ENCODE measurements around the gene SMARCA2. TPM values are rescaled to one million over a fixed set of nuclear protein-coding genes. Genes with fewer than 3 reads are reported as not detected.
A peak's percentile ranks its signal among the peaks of the same experiment; 100 is the strongest.

Gene SMARCA2
- total RNA-seq, 4 donors from 2014 or later = 76.7 to 99.0 (median 89.8) TPM

DNA sequence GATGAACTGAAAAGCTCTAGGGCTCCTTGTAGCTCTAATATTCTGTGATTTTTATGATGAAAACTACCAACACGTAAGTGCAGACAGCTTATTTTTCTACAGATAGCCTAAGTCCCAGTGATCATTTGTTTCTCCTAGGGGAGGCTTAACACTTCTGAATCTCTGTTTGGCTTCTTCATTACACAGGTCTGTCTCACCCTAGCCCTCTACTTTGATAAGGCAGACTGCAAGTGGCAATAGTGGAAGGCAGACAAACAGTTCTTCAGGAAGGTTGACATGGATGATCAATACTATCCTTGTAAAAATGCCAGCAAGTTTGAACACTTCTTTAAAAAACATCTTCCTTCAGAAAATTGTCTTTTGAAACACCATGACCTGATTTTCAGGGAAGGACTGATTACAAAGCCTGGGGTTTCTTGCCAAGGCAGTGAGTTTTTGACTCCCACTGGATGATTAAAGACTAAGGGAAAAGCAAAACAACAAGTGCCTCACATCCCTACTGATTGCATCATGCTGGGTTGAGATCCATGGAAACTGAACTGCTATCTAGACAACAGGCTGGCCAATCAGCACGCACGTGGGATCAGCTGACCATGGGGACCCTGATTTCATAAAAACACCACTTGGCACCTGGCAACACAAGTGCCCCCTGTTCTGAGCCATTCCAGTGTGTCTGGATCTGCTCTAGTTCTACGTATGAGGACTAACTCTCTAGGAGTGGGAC lies 212.2 kb downstream of the SMARCA2 start:
- Histone ChIP-seq H3K27ac (replicated peaks in 1 of 4) (no peak overlapping the region), H3K4me1 (peaks cover 0 to 9% (median 4%) of the 10 kb centered on the region in 4 donors), H3K36me3 (no peaks in the 10 kb centered on the region), H3K4me3 (no peak overlapping the region), H3K9me3 (no peaks in the 10 kb centered on the region), H3K27me3 (no peaks in the 10 kb centered on the region)
- 75% methylated on average over 4 of the region's 4 CpGs for WGBS
- no peak for DNase-seq (ENCODE audit: extremely low spot score)
- TF ChIP-seq POLR2A (IDR thresholded peaks at IDR 0.05; ENCODE audit: low read depth) (no peak), EP300 (IDR thresholded peaks at IDR 0.05) (no peak)
- TF ChIP-seq, protein P1, sequence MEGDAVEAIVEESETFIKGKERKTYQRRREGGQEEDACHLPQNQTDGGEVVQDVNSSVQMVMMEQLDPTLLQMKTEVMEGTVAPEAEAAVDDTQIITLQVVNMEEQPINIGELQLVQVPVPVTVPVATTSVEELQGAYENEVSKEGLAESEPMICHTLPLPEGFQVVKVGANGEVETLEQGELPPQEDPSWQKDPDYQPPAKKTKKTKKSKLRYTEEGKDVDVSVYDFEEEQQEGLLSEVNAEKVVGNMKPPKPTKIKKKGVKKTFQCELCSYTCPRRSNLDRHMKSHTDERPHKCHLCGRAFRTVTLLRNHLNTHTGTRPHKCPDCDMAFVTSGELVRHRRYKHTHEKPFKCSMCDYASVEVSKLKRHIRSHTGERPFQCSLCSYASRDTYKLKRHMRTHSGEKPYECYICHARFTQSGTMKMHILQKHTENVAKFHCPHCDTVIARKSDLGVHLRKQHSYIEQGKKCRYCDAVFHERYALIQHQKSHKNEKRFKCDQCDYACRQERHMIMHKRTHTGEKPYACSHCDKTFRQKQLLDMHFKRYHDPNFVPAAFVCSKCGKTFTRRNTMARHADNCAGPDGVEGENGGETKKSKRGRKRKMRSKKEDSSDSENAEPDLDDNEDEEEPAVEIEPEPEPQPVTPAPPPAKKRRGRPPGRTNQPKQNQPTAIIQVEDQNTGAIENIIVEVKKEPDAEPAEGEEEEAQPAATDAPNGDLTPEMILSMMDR (IDR thresholded peaks at IDR 0.05) = no peak
- intact Hi-C loops (cut with DNase I) = no loop called here

DNA sequence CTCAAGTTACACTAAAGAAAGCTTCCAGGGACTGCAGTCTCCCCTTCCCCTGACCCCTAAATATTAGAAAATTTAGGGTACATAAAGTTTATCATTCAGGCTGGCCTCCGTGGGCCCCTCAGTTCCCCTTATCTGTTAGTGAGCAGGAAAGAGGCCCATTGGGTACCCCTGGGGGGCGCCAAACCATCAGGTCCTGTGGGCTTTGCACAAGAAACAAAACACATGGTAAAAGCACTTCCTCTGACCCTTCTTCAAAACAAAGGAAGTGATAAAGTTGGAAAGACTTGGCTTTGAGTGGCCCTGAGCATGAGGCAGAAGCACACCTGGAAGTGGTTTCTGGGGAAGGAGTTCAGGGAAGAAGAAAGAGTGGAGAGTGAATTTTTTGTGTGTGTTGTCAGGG lies 213.0 kb downstream of the SMARCA2 start:
- Histone ChIP-seq H3K4me3 (no peak overlapping the region), H3K4me1 (peaks cover 0 to 9% (median 5%) of the 10 kb centered on the region in 4 donors), H3K27me3 (no peaks in the 10 kb centered on the region), H3K36me3 (no peaks in the 10 kb centered on the region), H3K9me3 (no peaks in the 10 kb centered on the region), H3K27ac (replicated peaks in 1 of 4) (no peak overlapping the region)
- 44% methylated on average over 2 of the region's 2 CpGs for WGBS
- no peak for DNase-seq (ENCODE audit: extremely low spot score)
- no peak for TF ChIP-seq EP300 (IDR thresholded peaks at IDR 0.05)
- TF ChIP-seq, protein P1 (IDR thresholded peaks at IDR 0.05) = peak; percentile 28 to 37 (median 30)
- intact Hi-C loops (cut with DNase I) = no loop called here

DNA sequence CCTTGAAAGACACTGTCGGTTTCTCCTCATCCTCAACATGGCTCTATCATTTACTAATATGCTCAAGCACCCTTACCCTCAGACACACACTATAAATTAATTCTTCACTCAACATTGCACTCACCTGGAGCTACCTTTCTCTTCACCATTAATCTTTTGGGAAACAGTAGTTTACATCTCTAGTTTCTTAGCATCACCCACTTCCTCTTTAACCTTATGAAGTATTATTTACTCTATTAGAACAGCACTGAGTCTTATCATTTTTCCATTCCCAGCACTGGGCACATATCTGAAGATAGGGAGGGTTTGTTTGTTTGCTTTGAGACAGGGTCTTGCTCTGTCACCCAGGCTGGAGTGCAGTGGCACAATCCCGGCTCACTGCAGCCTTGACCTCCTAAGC lies 213.5 kb downstream of the SMARCA2 start:
- H3K9me3 ChIP-seq = no peaks in the 10 kb centered on the region
- WGBS = 75% methylated on average over 2 of the region's 2 CpGs
- H3K36me3 ChIP-seq = no peaks in the 10 kb centered on the region
- H3K27ac ChIP-seq (replicated peaks in 1 of 4) = no peak overlapping the region
- TF ChIP-seq POLR2AphosphoS5 (IDR thresholded peaks at IDR 0.05) (no peak), POLR2A (IDR thresholded peaks at IDR 0.05; ENCODE audit: low read depth) (no peak), EP300 (IDR thresholded peaks at IDR 0.05) (no peak)
- TF ChIP-seq, protein P1 (IDR thresholded peaks at IDR 0.05) = no peak
- intact Hi-C loops (cut with DNase I) = no loop called here
- DNase-seq (ENCODE audit: extremely low spot score) = no peak
- peaks cover 0 to 9% (median 5%) of the 10 kb centered on the region in 4 donors for H3K4me1 ChIP-seq
- no peaks in the 10 kb centered on the region for H3K27me3 ChIP-seq
- H3K4me3 ChIP-seq = no peak overlapping the region

DNA sequence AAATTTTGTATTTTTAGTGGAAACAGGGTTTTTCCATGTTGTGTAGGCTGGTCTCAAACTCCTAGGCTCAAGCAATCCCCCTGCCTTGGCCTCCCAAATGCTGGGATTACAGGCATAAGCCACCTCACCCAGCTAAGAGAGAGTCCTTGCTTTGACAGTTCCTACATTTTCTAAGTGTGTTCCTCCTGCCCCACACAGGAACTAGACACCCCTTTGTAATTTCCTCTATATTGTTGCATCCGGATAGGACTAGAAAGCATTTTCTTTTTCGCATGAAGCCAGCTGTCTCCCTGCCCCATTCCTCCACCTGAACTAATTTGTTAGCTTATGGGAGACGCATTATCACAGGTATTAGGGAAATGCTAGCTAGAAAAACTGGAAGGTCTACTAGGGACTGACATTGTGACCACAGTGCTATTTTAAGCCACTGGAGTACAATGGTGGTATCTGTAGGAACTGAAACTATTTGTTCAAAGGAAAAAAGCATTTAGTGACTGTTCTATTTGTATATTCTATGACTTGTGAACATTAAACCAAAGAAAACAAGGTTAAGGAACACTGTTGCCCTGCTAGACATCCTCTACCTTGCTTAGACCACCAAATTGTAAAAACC lies 214.1 kb downstream of the SMARCA2 start:
- H3K27me3 ChIP-seq = no peaks in the 10 kb centered on the region
- TF ChIP-seq EP300 (IDR thresholded peaks at IDR 0.05) (no peak), POLR2AphosphoS5 (IDR thresholded peaks at IDR 0.05) (no peak), POLR2A (IDR thresholded peaks at IDR 0.05; ENCODE audit: low read depth) (no peak)
- TF ChIP-seq, protein P1 (IDR thresholded peaks at IDR 0.05) = no peak
- WGBS = 82% methylated on average over 3 of the region's 3 CpGs
- DNase-seq (ENCODE audit: extremely low spot score) = no peak
- no peaks in the 10 kb centered on the region for H3K9me3 ChIP-seq
- H3K36me3 ChIP-seq = no peaks in the 10 kb centered on the region
- intact Hi-C loops (cut with DNase I) = no loop called here
- no peak overlapping the region for H3K27ac ChIP-seq (replicated peaks in 1 of 4)
- H3K4me1 ChIP-seq = peaks cover 0 to 10% (median 5%) of the 10 kb centered on the region in 4 donors
- H3K4me3 ChIP-seq = no peak overlapping the region

Measured in esophagus muscularis mucosa (tissue), 4 donors.